GM23338 (cell line): ENCODE data around the gene SPIRE1. TPM values are rescaled to one million over a fixed set of nuclear protein-coding genes. Genes with fewer than 3 reads are reported as not detected.

ENCODE experiments used
- ATAC-seq: fragments of 200-7000 bp; cut with Tn5 transposase; 3 replicates; pipeline ENCODE4 v1.9.1; 2020
- DNase-seq: peaks from one replicate; pipeline ENCODE4 v3.0.0-alpha.2; 2015; ENCODE audit warnings: low spot score
- H2AFZ ChIP-seq: fragments of 200-600 bp; sonication (generic); 2 replicates; pipeline ENCODE4 v1.8.0; 2016; ENCODE audit warnings: antibody characterized with exemption, mild to moderate bottlenecking, moderate library complexity
- H3F3A ChIP-seq: fragments of 200-600 bp; sonication (generic); replicated peaks from 2 replicates; pipeline ENCODE4 v1.8.0; 2017; ENCODE audit warnings: antibody characterized with exemption, mixed run types, low read depth
- H3K27ac ChIP-seq: fragments of 200-600 bp; sonication (generic); 2 replicates; pipeline ENCODE4 v1.6.1; 2016; ENCODE audit warnings: low read depth
- H3K27me3 ChIP-seq: fragments of 200-600 bp; sonication (generic); 2 replicates; pipeline ENCODE4 v1.8.0; 2016; ENCODE audit warnings: mild to moderate bottlenecking, mixed run types, moderate library complexity; ENCODE audit not compliant: insufficient read depth
- H3K36me3 ChIP-seq: fragments of 200-600 bp; sonication (generic); 2 replicates; pipeline ENCODE4 v1.8.0; 2016; ENCODE audit warnings: mild to moderate bottlenecking; ENCODE audit not compliant: insufficient read depth
- H3K4me1 ChIP-seq: fragments of 200-600 bp; sonication (generic); 2 replicates; pipeline ENCODE4 v1.8.0; 2016; ENCODE audit warnings: mild to moderate bottlenecking, moderate library complexity; ENCODE audit not compliant: insufficient read depth
- H3K4me2 ChIP-seq: fragments of 200-600 bp; sonication (generic); 2 replicates; pipeline ENCODE4 v1.7.1; 2017; ENCODE audit warnings: mixed run types
- H3K4me3 ChIP-seq: fragments of 200-600 bp; sonication (generic); 2 replicates; pipeline ENCODE4 v1.6.1; 2016; ENCODE audit warnings: mixed run types
- H3K79me2 ChIP-seq: fragments of 200-600 bp; sonication (generic); replicated peaks from 2 replicates; pipeline ENCODE4 v1.8.0; 2017; ENCODE audit warnings: mild to moderate bottlenecking; ENCODE audit not compliant: insufficient read depth
- H3K9me2 ChIP-seq: fragments of 200-600 bp; sonication (generic); 2 replicates; pipeline ENCODE4 v1.8.0; 2017; ENCODE audit not compliant: insufficient read depth
- H4K20me1 ChIP-seq: fragments of 200-600 bp; sonication (generic); replicated peaks from 2 replicates; pipeline ENCODE4 v1.8.0; 2017; ENCODE audit warnings: mild to moderate bottlenecking; ENCODE audit not compliant: insufficient read depth
- H3K27ac Mint-ChIP-seq: 2 replicates; pipeline ENCODE4 v1.8.0; 2020; ENCODE audit warnings: inconsistent platforms, mild to moderate bottlenecking, moderate library complexity, mixed read lengths
- H3K27me3 Mint-ChIP-seq: 3 replicates; pipeline ENCODE4 v1.8.0; 2022; ENCODE audit warnings: low read depth, mild to moderate bottlenecking, moderate library complexity, mixed read lengths, inconsistent platforms; ENCODE audit not compliant: insufficient read depth, poor library complexity
- H3K36me3 Mint-ChIP-seq: 3 replicates; pipeline ENCODE4 v1.8.0; 2021; ENCODE audit warnings: low read depth, mild to moderate bottlenecking, inconsistent platforms, moderate library complexity, mixed read lengths
- H3K4me1 Mint-ChIP-seq: 3 replicates; pipeline ENCODE4 v1.8.0; 2020; ENCODE audit warnings: mild to moderate bottlenecking, inconsistent platforms, mixed read lengths
- H3K4me3 Mint-ChIP-seq: 3 replicates; pipeline ENCODE4 v1.8.0; 2021; ENCODE audit warnings: moderate library complexity, mild to moderate bottlenecking, inconsistent platforms, mixed read lengths
- H3K9me3 Mint-ChIP-seq: 3 replicates; pipeline ENCODE4 v1.8.0; 2020; ENCODE audit warnings: moderate library complexity, mild to moderate bottlenecking, inconsistent platforms, mixed read lengths
- CREB1 ChIP-seq: fragments of 250-450 bp; sonication (Bioruptor Pico); IDR thresholded peaks from 2 replicates; pipeline ENCODE4 v1.5.0; 2020; ENCODE audit warnings: low read depth, mild to moderate bottlenecking, moderate library complexity
- CTCF ChIP-seq, 2 experiments: fragments of 200-600 bp in 1 of 2; sonication (generic) in 1 of 2; conservative IDR thresholded peaks; 2 replicates each; pipeline versions ENCODE4 v1.5.1 to v1.6.1; 2016 to 2017; ENCODE audit warnings: antibody characterized with exemption in 2 of 2, low read depth in 2 of 2, mild to moderate bottlenecking in 2 of 2, moderate library complexity in 1 of 2
- EZH2phosphoT487 ChIP-seq: fragments of 200-600 bp; sonication (generic); IDR thresholded peaks from one replicate; pipeline ENCODE4 v1.8.1; 2018; ENCODE audit warnings: antibody characterized with exemption; ENCODE audit not compliant: unreplicated experiment
- NANOG ChIP-seq: IDR thresholded peaks from 2 replicates; pipeline ENCODE4 v1.6.1; 2016; ENCODE audit warnings: antibody characterized with exemption, borderline replicate concordance
- POLR2AphosphoS5 ChIP-seq: IDR thresholded peaks from 2 replicates; pipeline ENCODE4 v1.6.1; 2016; ENCODE audit warnings: antibody characterized with exemption, low read depth
- STAT1 ChIP-seq: IDR thresholded peaks from one replicate; pipeline ENCODE4 v1.6.1; 2016; ENCODE audit warnings: antibody characterized with exemption; ENCODE audit not compliant: unreplicated experiment
- ZNF114 ChIP-seq: fragments of 250-450 bp; sonication (Bioruptor Pico); IDR thresholded peaks from 2 replicates; pipeline ENCODE4 v1.5.0; 2020; ENCODE audit warnings: mild to moderate bottlenecking, moderate library complexity
- ZNF331 ChIP-seq: fragments of 250-450 bp; sonication (Bioruptor Pico); IDR thresholded peaks from 2 replicates; pipeline ENCODE4 v1.5.0; 2020; ENCODE audit warnings: low read depth, mild to moderate bottlenecking, moderate library complexity
- polyA plus RNA-seq: library from polyadenylated mRNA; unstranded; fragments of >200 nt; fragmentation: Nextera tagmentation; extraction: Ambion mirVana; gene quantifications from 2 replicates; pipeline ENCODE4 v1.2.1, GENCODE V29; 2016
- total RNA-seq: library from RNA; depleted of rRNA; stranded (reverse); fragments of >200 nt; shearing (Covaris generic); gene quantifications from 2 replicates; pipeline ENCODE4 v1.2.3, GENCODE V29; 2014
- TF ChIP-seq, protein P1 (sequence below): IDR thresholded peaks from 2 replicates; pipeline ENCODE4 v1.6.1; 2016; ENCODE audit warnings: antibody characterized with exemption

The SPIRE1 gene
- total and polyA plus RNA-seq, 2 experiments from 2014 or later: 2.9 to 15.5 TPM

- H3K27ac Mint-ChIP-seq: no peak overlapping the region
- H3K4me1 Mint-ChIP-seq: no peaks in the 10 kb centered on the region
- Histone ChIP-seq H4K20me1 (no peaks in the 10 kb centered on the region), H3K36me3 (no peaks in the 10 kb centered on the region), H3K79me2 (no peaks in the 10 kb centered on the region), H3F3A (no peaks in the 10 kb centered on the region), H3K4me3 (no peak overlapping the region), H3K4me2 (no peak overlapping the region), H3K4me1 (no peaks in the 10 kb centered on the region), H3K9me2 (no peaks in the 10 kb centered on the region), H3K27ac (no peak overlapping the region), H2AFZ (no peak overlapping the region), H3K27me3 (no peaks in the 10 kb centered on the region)
- no peak overlapping the region for H3K4me3 Mint-ChIP-seq
- no peak for DNase-seq
- H3K27me3 Mint-ChIP-seq: peaks cover 2% of the 10 kb centered on the region
- no peak for ATAC-seq
- peaks cover 25% of the 10 kb centered on the region for H3K36me3 Mint-ChIP-seq
- TF ChIP-seq CREB1 (CRISPR knock-in tag): no peak
- TF ChIP-seq CTCF (conservative IDR thresholded peaks at IDR 0.05; ENCODE audit: low read depth in 2 of 2): no peak
- TF ChIP-seq NANOG: no peak
- no peak for TF ChIP-seq ZNF331 (CRISPR knock-in tag)
- TF ChIP-seq, protein P1, sequence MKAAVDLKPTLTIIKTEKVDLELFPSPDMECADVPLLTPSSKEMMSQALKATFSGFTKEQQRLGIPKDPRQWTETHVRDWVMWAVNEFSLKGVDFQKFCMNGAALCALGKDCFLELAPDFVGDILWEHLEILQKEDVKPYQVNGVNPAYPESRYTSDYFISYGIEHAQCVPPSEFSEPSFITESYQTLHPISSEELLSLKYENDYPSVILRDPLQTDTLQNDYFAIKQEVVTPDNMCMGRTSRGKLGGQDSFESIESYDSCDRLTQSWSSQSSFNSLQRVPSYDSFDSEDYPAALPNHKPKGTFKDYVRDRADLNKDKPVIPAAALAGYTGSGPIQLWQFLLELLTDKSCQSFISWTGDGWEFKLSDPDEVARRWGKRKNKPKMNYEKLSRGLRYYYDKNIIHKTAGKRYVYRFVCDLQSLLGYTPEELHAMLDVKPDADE: no peak
- no peak for TF ChIP-seq POLR2AphosphoS5
- no peak for TF ChIP-seq STAT1
- no peak for TF ChIP-seq EZH2phosphoT487
- TF ChIP-seq ZNF114 (CRISPR knock-in tag): no peak
- peaks cover 13% of the 10 kb centered on the region for H3K9me3 Mint-ChIP-seq
These were observed 215.0 kb downstream of the SPIRE1 start for GRCh38 chr18:12442946-12443345.

- Mint-ChIP-seq H3K4me1 (no peaks in the 10 kb centered on the region), H3K27me3 (peaks cover 3% of the 10 kb centered on the region), H3K9me3 (peaks cover 13% of the 10 kb centered on the region), H3K36me3 (peaks cover 25% of the 10 kb centered on the region), H3K4me3 (no peak overlapping the region), H3K27ac (no peak overlapping the region)
- Histone ChIP-seq H3K27me3 (no peaks in the 10 kb centered on the region), H3K4me3 (no peak overlapping the region), H3K79me2 (no peaks in the 10 kb centered on the region), H3K27ac (no peak overlapping the region), H4K20me1 (no peaks in the 10 kb centered on the region), H3K4me2 (no peak overlapping the region), H2AFZ (no peak overlapping the region), H3K4me1 (no peaks in the 10 kb centered on the region), H3F3A (no peaks in the 10 kb centered on the region), H3K9me2 (no peaks in the 10 kb centered on the region), H3K36me3 (no peaks in the 10 kb centered on the region)
- no peak for TF ChIP-seq NANOG
- DNase-seq: no peak
- no peak for ATAC-seq
These were observed 216.4 kb downstream of the SPIRE1 start for GRCh38 chr18:12441475-12442034.
